B cell (primary cell): ENCODE results near the gene SCRN1. TPM values are rescaled to one million over a fixed set of nuclear protein-coding genes. Genes with fewer than 3 reads are reported as not detected.

Experiments
- ATAC-seq: fragments of 200-7000 bp; cut with Tn5 transposase; one replicate; pipeline ENCODE4 v1.10.0; 2021; ENCODE audit warnings: low read depth, mild to moderate bottlenecking, moderate number of reproducible peaks, moderate library complexity
- CTCF ChIA-PET: fragments of 350-600 bp; sonication (Branson Sonifier 250); formaldehyde crosslinking; loops from one replicate; lab custom pipeline; 2021; ENCODE audit warnings: antibody characterized with exemption, inconsistent platforms; lab: Charles Lee
- POLR2A ChIA-PET: fragments of 350-600 bp; sonication (Branson Sonifier 250); formaldehyde crosslinking; loops from one replicate; lab custom pipeline; 2021; ENCODE audit warnings: antibody characterized with exemption; lab: Charles Lee
- DNase-seq: peaks from one replicate; pipeline ENCODE4 v3.0.0; 2013
- H2AFZ ChIP-seq: 2 replicates; pipeline ENCODE4 v1.6.1; 2012; ENCODE audit warnings: mild to moderate bottlenecking, low read depth, low read length; ENCODE audit not compliant: insufficient read depth, poor library complexity, severe bottlenecking
- H3K27ac ChIP-seq, 2 donors: 1 replicate in 1 of 2; 2 replicates in 1 of 2; pipeline ENCODE4 v1.5.1; 2012 to 2013; ENCODE audit warnings: low read length in 2 of 2, mild to moderate bottlenecking in 2 of 2, moderate library complexity in 1 of 2
- H3K27me3 ChIP-seq, 4 experiments: fragments of 200-600 bp in 1 of 4; sonication (generic) in 1 of 4; replicated peaks in 1 of 4; 1 replicate in 2 of 4; 2 replicates in 2 of 4; pipeline versions ENCODE4 v1.6.1 to v1.7.0; 2013 to 2016; ENCODE audit warnings: low read length in 3 of 4, mild to moderate bottlenecking in 2 of 4, mixed read lengths in 1 of 4, moderate library complexity in 1 of 4; ENCODE audit not compliant: insufficient read depth in 4 of 4, control insufficient read depth in 3 of 4; ENCODE audit errors: control extremely low read depth in 1 of 4
- H3K36me3 ChIP-seq, 2 experiments: replicated peaks in 1 of 2; 1 replicate in 1 of 2; 2 replicates in 1 of 2; pipeline versions ENCODE4 v1.6.1 to v1.7.1; 2013; ENCODE audit warnings: low read length in 1 of 2; ENCODE audit not compliant: insufficient read depth in 2 of 2, control insufficient read depth in 1 of 2; ENCODE audit errors: control extremely low read depth in 1 of 2, extremely low read depth in 1 of 2
- H3K4me1 ChIP-seq, 2 donors: fragments of 200-600 bp in 1 of 2; sonication (generic) in 1 of 2; 1 replicate in 1 of 2; 2 replicates in 1 of 2; pipeline versions ENCODE4 v1.5.1 to v1.6.1; 2013 to 2017; ENCODE audit warnings: low read length in 2 of 2; ENCODE audit not compliant: control insufficient read depth in 2 of 2, insufficient read depth in 2 of 2
- H3K4me2 ChIP-seq: replicated peaks from 2 replicates; pipeline ENCODE3; 2012; ENCODE audit warnings: mild to moderate bottlenecking, low read depth, low read length; ENCODE audit not compliant: poor library complexity, severe bottlenecking
- H3K4me3 ChIP-seq, 5 experiments: fragments of 200-600 bp in 1 of 5; sonication (generic) in 1 of 5; 1 replicate in 3 of 5; 2 replicates in 2 of 5; pipeline versions ENCODE4 v1.5.1 to v1.7.0; 2011 to 2016; ENCODE audit warnings: low read length in 4 of 5, mild to moderate bottlenecking in 4 of 5, low read depth in 2 of 5, control low read depth in 1 of 5, moderate library complexity in 1 of 5; ENCODE audit not compliant: insufficient read depth in 1 of 5; ENCODE audit errors: control extremely low read depth in 1 of 5, extremely low read depth in 1 of 5
- H3K79me2 ChIP-seq: fragments of 200-600 bp; sonication (generic); one replicate; pipeline ENCODE4 v1.6.0; 2016; ENCODE audit warnings: low read length; ENCODE audit not compliant: control insufficient read depth, insufficient read depth
- H3K9ac ChIP-seq: fragments of 200-600 bp; sonication (generic); 2 replicates; pipeline ENCODE4 v1.6.1; 2017; ENCODE audit warnings: mild to moderate bottlenecking, low read length, moderate library complexity
- H3K9me3 ChIP-seq, 3 donors: one replicate each; pipeline versions ENCODE4 v1.6.1 to v1.7.1; 2013; ENCODE audit warnings: low read length in 2 of 3; ENCODE audit not compliant: control insufficient read depth in 2 of 3, insufficient read depth in 1 of 3; ENCODE audit errors: control extremely low read depth in 1 of 3
- H4K20me1 ChIP-seq: 2 replicates; pipeline ENCODE4 v1.6.0; 2012; ENCODE audit warnings: mild to moderate bottlenecking, low read length; ENCODE audit not compliant: insufficient read depth, control insufficient read depth, poor library complexity, severe bottlenecking
- H3K27ac Mint-ChIP-seq: one replicate; pipeline ENCODE4 v1.8.0; 2021; ENCODE audit warnings: mixed read lengths
- H3K27me3 Mint-ChIP-seq: one replicate; pipeline ENCODE4 v1.8.0; 2021; ENCODE audit warnings: mixed read lengths
- H3K4me1 Mint-ChIP-seq: one replicate; pipeline ENCODE4 v1.8.0; 2021; ENCODE audit warnings: mixed read lengths
- H3K4me3 Mint-ChIP-seq: one replicate; pipeline ENCODE4 v1.8.0; 2021; ENCODE audit warnings: mixed read lengths
- H3K9me3 Mint-ChIP-seq: one replicate; pipeline ENCODE4 v1.8.0; 2022; ENCODE audit warnings: mixed read lengths; ENCODE audit not compliant: insufficient read depth
- EZH2 ChIP-seq: IDR thresholded peaks from 2 replicates; pipeline ENCODE4 v1.6.1; 2012; ENCODE audit warnings: borderline replicate concordance, low read depth, mild to moderate bottlenecking, moderate library complexity, low read length; ENCODE audit not compliant: insufficient read depth, poor library complexity, severe bottlenecking
- WGBS: methylation state at CpG from one replicate; pipeline ENCODE4 v1.1.5; 2013; ENCODE audit warnings: missing lambda C conversion rate; ENCODE audit not compliant: insufficient coverage; 5-methylcytosine and 5-hydroxymethylcytosine counted together
- intact Hi-C: fragments of 100-400 bp; cut with micrococcal nuclease; formaldehyde crosslinking; loops from one replicate; pipeline ENCODE4 v1.10.0; 2022
- polyA plus RNA-seq: library from polyadenylated mRNA; depleted of rRNA; stranded (reverse); fragments of >200 nt; gene quantifications from 2 replicates; pipeline ENCODE4 v1.2.3, GENCODE V29; 2012
- total RNA-seq, 2 donors: library from RNA; stranded (reverse); fragments of 120-200 nt in 1 of 2; gene quantifications; 1 replicate in 1 of 2; 2 replicates in 1 of 2; pipeline versions ENCODE4 v1.2.3 to v1.2.4, GENCODE V29; 2013 to 2022
- TF ChIP-seq, protein P1 (sequence below): fragments of 200-600 bp; IDR thresholded peaks from one replicate; pipeline ENCODE4 v1.8.0; 2022; ENCODE audit warnings: antibody characterized with exemption, mild to moderate bottlenecking

The SCRN1 gene
- total and polyA plus RNA-seq, 2 donors (not counting 1 experiment from before 2014, with no cell fraction given), result 16.6 to 66.6 TPM

DNA sequence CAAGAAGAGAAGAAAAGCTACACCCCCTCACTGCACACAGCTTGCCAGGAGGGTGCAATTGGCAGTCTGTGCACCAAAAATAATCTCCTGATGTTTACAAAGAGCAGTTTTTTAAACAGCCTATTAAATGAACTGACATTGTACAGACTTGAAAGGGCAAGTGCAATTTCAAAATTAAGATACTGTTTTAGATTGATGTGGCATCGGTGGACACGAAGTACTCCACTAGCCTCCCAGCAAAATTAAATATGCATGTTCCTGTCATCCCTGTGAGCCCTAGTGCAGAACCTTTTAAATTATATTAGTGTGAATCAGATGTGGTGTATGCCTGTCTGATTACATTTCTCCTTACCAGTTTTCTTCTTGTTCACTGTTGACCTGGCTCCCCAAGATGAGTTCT is 95.3 kb downstream of the SCRN1 start:
- ChIA-PET POLR2A (no interaction called here), CTCF (no interaction called here)
- peaks cover 0 to 3% (median 0%) of the 10 kb centered on the region in 3 donors for H3K9me3 ChIP-seq
- Mint-ChIP-seq H3K27ac (no peak overlapping the region), H3K4me1 (no peaks in the 10 kb centered on the region), H3K27me3 (peaks cover 20% of the 10 kb centered on the region), H3K9me3 (no peaks in the 10 kb centered on the region), H3K4me3 (no peak overlapping the region)
- H3K36me3 ChIP-seq, result no peaks in the 10 kb centered on the region
- H3K9ac ChIP-seq, result no peak overlapping the region
- H3K27me3 ChIP-seq, result no peaks in the 10 kb centered on the region
- no CpG with 5 or more reads among the region's 2 CpGs for WGBS
- intact Hi-C loops, result no loop called here
- no peak overlapping the region for H3K27ac ChIP-seq
- no peak overlapping the region for H3K4me3 ChIP-seq
- DNase-seq (no peak), ATAC-seq (no peak)
- no peaks in the 10 kb centered on the region for H3K4me1 ChIP-seq
- TF ChIP-seq EZH2, result no peak
- TF ChIP-seq, protein P1, sequence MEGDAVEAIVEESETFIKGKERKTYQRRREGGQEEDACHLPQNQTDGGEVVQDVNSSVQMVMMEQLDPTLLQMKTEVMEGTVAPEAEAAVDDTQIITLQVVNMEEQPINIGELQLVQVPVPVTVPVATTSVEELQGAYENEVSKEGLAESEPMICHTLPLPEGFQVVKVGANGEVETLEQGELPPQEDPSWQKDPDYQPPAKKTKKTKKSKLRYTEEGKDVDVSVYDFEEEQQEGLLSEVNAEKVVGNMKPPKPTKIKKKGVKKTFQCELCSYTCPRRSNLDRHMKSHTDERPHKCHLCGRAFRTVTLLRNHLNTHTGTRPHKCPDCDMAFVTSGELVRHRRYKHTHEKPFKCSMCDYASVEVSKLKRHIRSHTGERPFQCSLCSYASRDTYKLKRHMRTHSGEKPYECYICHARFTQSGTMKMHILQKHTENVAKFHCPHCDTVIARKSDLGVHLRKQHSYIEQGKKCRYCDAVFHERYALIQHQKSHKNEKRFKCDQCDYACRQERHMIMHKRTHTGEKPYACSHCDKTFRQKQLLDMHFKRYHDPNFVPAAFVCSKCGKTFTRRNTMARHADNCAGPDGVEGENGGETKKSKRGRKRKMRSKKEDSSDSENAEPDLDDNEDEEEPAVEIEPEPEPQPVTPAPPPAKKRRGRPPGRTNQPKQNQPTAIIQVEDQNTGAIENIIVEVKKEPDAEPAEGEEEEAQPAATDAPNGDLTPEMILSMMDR, result no peak
- H4K20me1 ChIP-seq, result no peaks in the 10 kb centered on the region
- H3K4me2 ChIP-seq, result no peak overlapping the region
- no peaks in the 10 kb centered on the region for H3K79me2 ChIP-seq
- H2AFZ ChIP-seq, result no peak overlapping the region

DNA sequence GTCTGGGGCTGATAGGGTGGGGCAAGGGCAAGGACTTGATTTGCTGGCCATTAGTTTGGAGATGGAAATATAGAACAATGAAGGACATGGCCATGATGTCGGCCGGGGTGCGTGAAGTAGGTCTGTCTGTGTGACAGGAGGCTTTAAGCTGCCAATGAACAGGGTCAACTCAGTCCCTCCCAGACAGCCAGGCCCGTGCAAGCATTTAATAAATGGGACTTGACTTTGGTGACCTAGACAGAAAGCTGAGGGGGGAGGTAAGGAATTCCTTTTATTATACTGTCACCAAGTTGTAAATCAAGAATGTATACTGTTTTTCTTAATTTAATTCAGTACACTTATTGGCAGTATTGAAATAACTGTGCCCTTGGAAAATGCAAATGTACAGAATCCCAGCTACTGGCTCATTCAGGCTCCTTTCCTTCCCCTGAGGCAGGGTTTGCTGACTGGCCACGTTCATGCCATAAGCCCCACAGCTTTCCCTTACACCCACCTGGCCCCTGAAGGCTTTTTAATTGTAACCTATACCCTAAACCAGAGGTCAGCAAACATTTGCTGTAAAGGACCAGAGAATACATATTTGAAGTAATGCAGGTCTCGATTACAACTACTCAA is 96.1 kb downstream of the SCRN1 start:
- DNase-seq (no peak), ATAC-seq (no peak)
- WGBS, result 97% methylated on average over 3 of the region's 6 CpGs
- no peaks in the 10 kb centered on the region for H3K79me2 ChIP-seq
- no peak overlapping the region for H3K27ac Mint-ChIP-seq
- H3K9ac ChIP-seq, result no peak overlapping the region
- peaks cover 0 to 3% (median 0%) of the 10 kb centered on the region in 3 donors for H3K9me3 ChIP-seq
- H3K4me2 ChIP-seq, result no peak overlapping the region
- no peaks in the 10 kb centered on the region for H3K27me3 ChIP-seq
- no peak overlapping the region for H2AFZ ChIP-seq
- peaks cover 13% of the 10 kb centered on the region for H3K27me3 Mint-ChIP-seq
- no peaks in the 10 kb centered on the region for H3K4me1 ChIP-seq
- H3K9me3 Mint-ChIP-seq, result no peaks in the 10 kb centered on the region
- no peaks in the 10 kb centered on the region for H3K4me1 Mint-ChIP-seq
- H3K27ac ChIP-seq, result no peak overlapping the region
- H3K36me3 ChIP-seq, result no peaks in the 10 kb centered on the region
- TF ChIP-seq, protein P1, result no peak
- no peak for TF ChIP-seq EZH2
- H4K20me1 ChIP-seq, result no peaks in the 10 kb centered on the region
- CTCF ChIA-PET, result no interaction called here
- POLR2A ChIA-PET, result no interaction called here
- no peak overlapping the region for H3K4me3 ChIP-seq
- no peak overlapping the region for H3K4me3 Mint-ChIP-seq
- intact Hi-C loops, result no loop called here
